ENCODE data around the gene DOCK1. TPM values are rescaled to one million over a fixed set of nuclear protein-coding genes. Genes with fewer than 3 reads are reported as not detected.

The DOCK1 gene
- total RNA-seq, 1 donor from 2014 or later = 18.6 TPM

GRCh38 chr10:127407551-127407950 lies 502.3 kb downstream of the DOCK1 start:
- no peak for DNase-seq

GRCh38 chr10:127408112-127408710 lies 503.0 kb downstream of the DOCK1 start:
- no peak for DNase-seq

GRCh38 chr10:127408733-127409132 lies 503.5 kb downstream of the DOCK1 start:
- no peak for DNase-seq

- DNase-seq = no peak
These were observed 504.8 kb downstream of the DOCK1 start for GRCh38 chr10:127410030-127410429.

- DNase-seq = no peak
These were observed 505.8 kb downstream of the DOCK1 start for GRCh38 chr10:127411062-127411461.

GRCh38 chr10:127413326-127413725 lies 508.1 kb downstream of the DOCK1 start:
- no peak for DNase-seq

- no peak for DNase-seq
These were observed 508.8 kb downstream of the DOCK1 start for GRCh38 chr10:127414024-127414423.

GRCh38 chr10:127415116-127415515 lies 509.9 kb downstream of the DOCK1 start:
- DNase-seq = no peak

- DNase-seq = no peak
These were observed 510.8 kb downstream of the DOCK1 start for GRCh38 chr10:127415901-127416581.

- no peak for DNase-seq
These were observed 511.8 kb downstream of the DOCK1 start for GRCh38 chr10:127417031-127417430.

- DNase-seq = no peak
These were observed 512.6 kb downstream of the DOCK1 start for GRCh38 chr10:127417686-127418401.

- DNase-seq = no peak
These were observed 513.4 kb downstream of the DOCK1 start for GRCh38 chr10:127418536-127419168.

- no peak for DNase-seq
These were observed 515.0 kb downstream of the DOCK1 start for GRCh38 chr10:127420138-127420684.

GRCh38 chr10:127423218-127423915 lies 518.1 kb downstream of the DOCK1 start:
- no peak for DNase-seq

- no peak for DNase-seq
These were observed 519.5 kb downstream of the DOCK1 start for GRCh38 chr10:127424594-127425264.

GRCh38 chr10:127426746-127427145 lies 521.5 kb downstream of the DOCK1 start:
- DNase-seq = no peak

- no peak for DNase-seq
These were observed 522.7 kb downstream of the DOCK1 start for GRCh38 chr10:127427926-127428325.

GRCh38 chr10:127428385-127428980 lies 523.3 kb downstream of the DOCK1 start:
- no peak for DNase-seq

GRCh38 chr10:127429601-127430312 lies 524.5 kb downstream of the DOCK1 start:
- DNase-seq = no peak

- no peak for DNase-seq
These were observed 526.3 kb downstream of the DOCK1 start for GRCh38 chr10:127431525-127431924.
